K562 (cell line): ENCODE data around the gene FAM117A. TPM values are rescaled to one million over a fixed set of nuclear protein-coding genes. Genes with fewer than 3 reads are reported as not detected.

Experiments
- RBFOX2 ChIP-seq: fragments of 200-400 bp; formaldehyde crosslinking; IDR thresholded peaks from 2 replicates; pipeline ENCODE4 v1.6.1; 2017; ENCODE audit warnings: low read depth, mild to moderate bottlenecking, low read length, moderate library complexity
- TAF15 ChIP-seq: fragments of 200-400 bp; formaldehyde crosslinking; IDR thresholded peaks from 2 replicates; pipeline ENCODE4 v1.6.1; 2017; ENCODE audit warnings: mild to moderate bottlenecking, low read depth, low read length, moderate library complexity
- XRCC3 ChIP-seq: fragments of 450-650 bp; IDR thresholded peaks from 2 replicates; pipeline ENCODE4 v1.6.1; 2017; ENCODE audit warnings: mild to moderate bottlenecking, moderate library complexity
- ZNF175 ChIP-seq: fragments of 200-800 bp; sonication (Bioruptor generic); IDR thresholded peaks from 2 replicates; pipeline ENCODE4 v1.6.1; 2016; ENCODE audit warnings: low read depth, mild to moderate bottlenecking, missing genetic modification characterization, missing compliant biosample characterization
- ZNF23 ChIP-seq: fragments of 250-450 bp; sonication (Bioruptor Pico); IDR thresholded peaks from 2 replicates; pipeline ENCODE4 v1.4.0; 2020; ENCODE audit warnings: mild to moderate bottlenecking
- ZNF77 ChIP-seq: fragments of 250-450 bp; sonication (Bioruptor Pico); IDR thresholded peaks from 2 replicates; pipeline ENCODE4 v1.5.0; 2020
- polyA plus RNA-seq, 8 experiments: library from polyadenylated mRNA; depleted of rRNA in 4 of 8; stranded (reverse) in 5 of 8; unstranded in 3 of 8; fragments of >200 nt; fragmentation: Nextera tagmentation in 2 of 8; fragmentation: Illumina TruSeq in 1 of 8; extraction: Ambion mirVana in 2 of 8; extraction: Trizol in 1 of 8; gene quantifications; 2 replicates each; pipeline versions ENCODE4 v1.2.1 to v1.2.3, GENCODE V29; 2011 to 2014; ENCODE audit warnings: inconsistent platforms in 1 of 8, missing spikeins in 1 of 8
- total RNA-seq, 7 experiments: library from RNA; depleted of rRNA in 6 of 7; stranded (reverse); fragments of >200 nt in 6 of 7; fragmentation: Illumina TruSeq in 2 of 7; extraction: Trizol in 2 of 7; gene quantifications; 2 replicates each; pipeline versions ENCODE4 v1.2.1 to v1.2.3, GENCODE V29; 2011 to 2021; ENCODE audit warnings: low replicate concordance in 1 of 7
- TF ChIP-seq, protein P1 (sequence below): sonication (generic); formaldehyde crosslinking; IDR thresholded peaks from 2 replicates; pipeline ENCODE4 v1.8.0; 2022; ENCODE audit warnings: mild to moderate bottlenecking, missing genetic modification reagents
- TF ChIP-seq, protein P2 (sequence below): fragments of 250-450 bp; sonication (Bioruptor Pico); IDR thresholded peaks from 2 replicates; pipeline ENCODE4 v1.5.1; 2021; ENCODE audit warnings: mild to moderate bottlenecking
- TF ChIP-seq, protein P3 (sequence below): fragments of 150-350 bp; IDR thresholded peaks from 2 replicates; pipeline ENCODE4 v1.6.1; 2014; ENCODE audit warnings: low read depth, mild to moderate bottlenecking, low read length, borderline replicate concordance
- TF ChIP-seq, protein P4 (sequence below): fragments of 250-450 bp; sonication (Bioruptor Pico); IDR thresholded peaks from 2 replicates; pipeline ENCODE4 v1.4.0; 2020; ENCODE audit warnings: mild to moderate bottlenecking
- TF ChIP-seq, protein P5 (sequence below): fragments of 250-450 bp; sonication (Bioruptor Pico); IDR thresholded peaks from 2 replicates; pipeline ENCODE4 v1.5.0; 2021
- TF ChIP-seq, protein P6 (sequence below), 2 experiments: fragments of 450-650 bp; IDR thresholded peaks; 2 replicates each; pipeline ENCODE4 v1.6.1; 2018; ENCODE audit warnings: mild to moderate bottlenecking in 2 of 2, low read depth in 1 of 2; ENCODE audit not compliant: partially characterized antibody in 2 of 2

FAM117A gene
- total and polyA plus RNA-seq, 9 of the 15 experiments (the other 6 are each of a cell fraction or from before 2014, with no cell fraction given), result 3.1 to 79.7 (median 36.6) TPM

DNA sequence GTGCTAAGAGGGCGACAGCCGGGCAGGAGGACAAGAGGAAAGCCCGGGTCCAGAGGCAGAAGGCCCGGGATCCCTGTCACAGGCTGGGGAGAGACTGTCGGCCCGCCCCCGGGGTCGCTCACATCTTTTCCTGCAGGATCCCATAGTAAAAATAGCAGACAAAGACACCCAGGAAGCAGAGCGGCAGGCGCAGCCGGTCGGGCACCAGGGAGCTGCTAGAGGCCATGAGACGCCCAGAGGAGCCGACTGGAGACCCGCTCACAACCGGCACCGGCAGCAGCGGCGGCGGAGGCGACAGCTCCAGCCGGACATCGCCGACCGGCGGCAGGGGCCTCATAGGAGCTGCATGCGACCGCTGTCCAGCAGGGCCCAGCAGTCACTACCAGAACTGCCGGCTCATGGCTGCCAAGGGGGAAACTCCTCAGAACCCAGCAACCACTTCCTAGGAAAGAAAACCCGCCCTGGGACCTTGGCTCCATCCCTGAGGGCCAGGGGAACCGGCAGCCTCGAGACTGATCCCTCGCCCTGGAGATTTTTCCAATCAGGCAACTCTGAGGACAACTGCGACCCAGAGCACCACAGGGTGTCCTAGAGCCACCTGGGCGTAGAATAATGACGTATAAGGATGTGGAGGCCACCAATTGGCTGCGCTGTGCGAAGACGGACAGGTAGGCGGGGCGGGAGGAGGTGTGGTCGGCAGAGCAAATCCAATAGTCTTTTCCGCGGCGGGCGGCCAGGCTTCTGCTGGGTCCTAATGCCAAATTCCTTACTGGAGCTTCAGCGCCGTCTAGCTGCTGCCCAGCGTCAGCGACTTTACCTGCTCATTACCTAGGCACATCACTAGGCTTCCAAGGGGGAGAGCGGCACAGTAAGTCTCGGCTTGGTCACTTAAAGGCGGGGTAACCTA lies 56.1 kb downstream of the FAM117A start, which contains the start of gene SLC35B1 (continued):
- TF ChIP-seq ZNF77 (CRISPR knock-in tag), result no peak
- TF ChIP-seq, protein P1, sequence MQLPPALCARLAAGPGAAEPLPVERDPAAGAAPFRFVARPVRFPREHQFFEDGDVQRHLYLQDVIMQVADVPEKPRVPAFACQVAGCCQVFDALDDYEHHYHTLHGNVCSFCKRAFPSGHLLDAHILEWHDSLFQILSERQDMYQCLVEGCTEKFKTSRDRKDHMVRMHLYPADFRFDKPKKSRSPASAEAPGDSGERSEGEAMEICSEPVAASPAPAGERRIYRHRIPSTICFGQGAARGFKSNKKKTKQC (CRISPR knock-in tag), result no peak; the same call in 1 of the 2 replicates
- TF ChIP-seq, protein P2, sequence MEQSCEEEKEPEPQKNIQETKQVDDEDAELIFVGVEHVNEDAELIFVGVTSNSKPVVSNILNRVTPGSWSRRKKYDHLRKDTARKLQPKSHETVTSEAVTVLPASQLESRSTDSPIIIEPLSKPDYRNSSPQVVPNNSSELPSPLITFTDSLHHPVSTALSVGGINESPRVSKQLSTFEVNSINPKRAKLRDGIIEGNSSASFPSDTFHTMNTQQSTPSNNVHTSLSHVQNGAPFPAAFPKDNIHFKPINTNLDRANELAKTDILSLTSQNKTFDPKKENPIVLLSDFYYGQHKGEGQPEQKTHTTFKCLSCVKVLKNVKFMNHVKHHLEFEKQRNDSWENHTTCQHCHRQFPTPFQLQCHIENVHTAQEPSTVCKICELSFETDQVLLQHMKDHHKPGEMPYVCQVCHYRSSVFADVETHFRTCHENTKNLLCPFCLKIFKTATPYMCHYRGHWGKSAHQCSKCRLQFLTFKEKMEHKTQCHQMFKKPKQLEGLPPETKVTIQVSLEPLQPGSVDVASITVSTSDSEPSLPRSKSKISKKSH (CRISPR knock-in tag), result no peak
- TF ChIP-seq, protein P3, sequence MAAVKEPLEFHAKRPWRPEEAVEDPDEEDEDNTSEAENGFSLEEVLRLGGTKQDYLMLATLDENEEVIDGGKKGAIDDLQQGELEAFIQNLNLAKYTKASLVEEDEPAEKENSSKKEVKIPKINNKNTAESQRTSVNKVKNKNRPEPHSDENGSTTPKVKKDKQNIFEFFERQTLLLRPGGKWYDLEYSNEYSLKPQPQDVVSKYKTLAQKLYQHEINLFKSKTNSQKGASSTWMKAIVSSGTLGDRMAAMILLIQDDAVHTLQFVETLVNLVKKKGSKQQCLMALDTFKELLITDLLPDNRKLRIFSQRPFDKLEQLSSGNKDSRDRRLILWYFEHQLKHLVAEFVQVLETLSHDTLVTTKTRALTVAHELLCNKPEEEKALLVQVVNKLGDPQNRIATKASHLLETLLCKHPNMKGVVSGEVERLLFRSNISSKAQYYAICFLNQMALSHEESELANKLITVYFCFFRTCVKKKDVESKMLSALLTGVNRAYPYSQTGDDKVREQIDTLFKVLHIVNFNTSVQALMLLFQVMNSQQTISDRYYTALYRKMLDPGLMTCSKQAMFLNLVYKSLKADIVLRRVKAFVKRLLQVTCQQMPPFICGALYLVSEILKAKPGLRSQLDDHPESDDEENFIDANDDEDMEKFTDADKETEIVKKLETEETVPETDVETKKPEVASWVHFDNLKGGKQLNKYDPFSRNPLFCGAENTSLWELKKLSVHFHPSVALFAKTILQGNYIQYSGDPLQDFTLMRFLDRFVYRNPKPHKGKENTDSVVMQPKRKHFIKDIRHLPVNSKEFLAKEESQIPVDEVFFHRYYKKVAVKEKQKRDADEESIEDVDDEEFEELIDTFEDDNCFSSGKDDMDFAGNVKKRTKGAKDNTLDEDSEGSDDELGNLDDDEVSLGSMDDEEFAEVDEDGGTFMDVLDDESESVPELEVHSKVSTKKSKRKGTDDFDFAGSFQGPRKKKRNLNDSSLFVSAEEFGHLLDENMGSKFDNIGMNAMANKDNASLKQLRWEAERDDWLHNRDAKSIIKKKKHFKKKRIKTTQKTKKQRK, result no peak
- TF ChIP-seq, protein P4, sequence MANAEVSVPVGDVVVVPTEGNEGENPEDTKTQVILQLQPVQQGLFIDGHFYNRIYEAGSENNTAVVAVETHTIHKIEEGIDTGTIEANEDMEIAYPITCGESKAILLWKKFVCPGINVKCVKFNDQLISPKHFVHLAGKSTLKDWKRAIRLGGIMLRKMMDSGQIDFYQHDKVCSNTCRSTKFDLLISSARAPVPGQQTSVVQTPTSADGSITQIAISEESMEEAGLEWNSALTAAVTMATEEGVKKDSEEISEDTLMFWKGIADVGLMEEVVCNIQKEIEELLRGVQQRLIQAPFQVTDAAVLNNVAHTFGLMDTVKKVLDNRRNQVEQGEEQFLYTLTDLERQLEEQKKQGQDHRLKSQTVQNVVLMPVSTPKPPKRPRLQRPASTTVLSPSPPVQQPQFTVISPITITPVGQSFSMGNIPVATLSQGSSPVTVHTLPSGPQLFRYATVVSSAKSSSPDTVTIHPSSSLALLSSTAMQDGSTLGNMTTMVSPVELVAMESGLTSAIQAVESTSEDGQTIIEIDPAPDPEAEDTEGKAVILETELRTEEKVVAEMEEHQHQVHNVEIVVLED, result no peak
- TF ChIP-seq, protein P5, sequence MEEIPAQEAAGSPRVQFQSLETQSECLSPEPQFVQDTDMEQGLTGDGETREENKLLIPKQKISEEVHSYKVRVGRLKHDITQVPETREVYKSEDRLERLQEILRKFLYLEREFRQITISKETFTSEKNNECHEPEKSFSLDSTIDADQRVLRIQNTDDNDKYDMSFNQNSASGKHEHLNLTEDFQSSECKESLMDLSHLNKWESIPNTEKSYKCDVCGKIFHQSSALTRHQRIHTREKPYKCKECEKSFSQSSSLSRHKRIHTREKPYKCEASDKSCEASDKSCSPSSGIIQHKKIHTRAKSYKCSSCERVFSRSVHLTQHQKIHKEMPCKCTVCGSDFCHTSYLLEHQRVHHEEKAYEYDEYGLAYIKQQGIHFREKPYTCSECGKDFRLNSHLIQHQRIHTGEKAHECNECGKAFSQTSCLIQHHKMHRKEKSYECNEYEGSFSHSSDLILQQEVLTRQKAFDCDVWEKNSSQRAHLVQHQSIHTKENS, result no peak
- peak; percentile 4; the same call in 1 of the 2 replicates for TF ChIP-seq ZNF175 (CRISPR knock-in tag)
- no peak for TF ChIP-seq XRCC3
- TF ChIP-seq TAF15, result no peak
- peak; percentile 92 for TF ChIP-seq RBFOX2
- TF ChIP-seq ZNF23 (CRISPR knock-in tag), result no peak
- TF ChIP-seq, protein P6, sequence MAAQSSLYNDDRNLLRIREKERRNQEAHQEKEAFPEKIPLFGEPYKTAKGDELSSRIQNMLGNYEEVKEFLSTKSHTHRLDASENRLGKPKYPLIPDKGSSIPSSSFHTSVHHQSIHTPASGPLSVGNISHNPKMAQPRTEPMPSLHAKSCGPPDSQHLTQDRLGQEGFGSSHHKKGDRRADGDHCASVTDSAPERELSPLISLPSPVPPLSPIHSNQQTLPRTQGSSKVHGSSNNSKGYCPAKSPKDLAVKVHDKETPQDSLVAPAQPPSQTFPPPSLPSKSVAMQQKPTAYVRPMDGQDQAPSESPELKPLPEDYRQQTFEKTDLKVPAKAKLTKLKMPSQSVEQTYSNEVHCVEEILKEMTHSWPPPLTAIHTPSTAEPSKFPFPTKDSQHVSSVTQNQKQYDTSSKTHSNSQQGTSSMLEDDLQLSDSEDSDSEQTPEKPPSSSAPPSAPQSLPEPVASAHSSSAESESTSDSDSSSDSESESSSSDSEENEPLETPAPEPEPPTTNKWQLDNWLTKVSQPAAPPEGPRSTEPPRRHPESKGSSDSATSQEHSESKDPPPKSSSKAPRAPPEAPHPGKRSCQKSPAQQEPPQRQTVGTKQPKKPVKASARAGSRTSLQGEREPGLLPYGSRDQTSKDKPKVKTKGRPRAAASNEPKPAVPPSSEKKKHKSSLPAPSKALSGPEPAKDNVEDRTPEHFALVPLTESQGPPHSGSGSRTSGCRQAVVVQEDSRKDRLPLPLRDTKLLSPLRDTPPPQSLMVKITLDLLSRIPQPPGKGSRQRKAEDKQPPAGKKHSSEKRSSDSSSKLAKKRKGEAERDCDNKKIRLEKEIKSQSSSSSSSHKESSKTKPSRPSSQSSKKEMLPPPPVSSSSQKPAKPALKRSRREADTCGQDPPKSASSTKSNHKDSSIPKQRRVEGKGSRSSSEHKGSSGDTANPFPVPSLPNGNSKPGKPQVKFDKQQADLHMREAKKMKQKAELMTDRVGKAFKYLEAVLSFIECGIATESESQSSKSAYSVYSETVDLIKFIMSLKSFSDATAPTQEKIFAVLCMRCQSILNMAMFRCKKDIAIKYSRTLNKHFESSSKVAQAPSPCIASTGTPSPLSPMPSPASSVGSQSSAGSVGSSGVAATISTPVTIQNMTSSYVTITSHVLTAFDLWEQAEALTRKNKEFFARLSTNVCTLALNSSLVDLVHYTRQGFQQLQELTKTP (IDR thresholded peaks at IDR 0.05; ENCODE audit: low read depth in 1 of 2, partially characterized antibody in 2 of 2), result peak in 1 of 2 experiments; percentile 84
